HG03159 (cell line): Measurements from ENCODE around the gene BCL2.

ENCODE experiments used
- ATAC-seq: cut with Tn5 transposase; IDR thresholded peaks from one replicate; pipeline ENCODE4 v1.9.1; 2021; ENCODE audit warnings: mild to moderate bottlenecking, moderate library complexity; ENCODE audit not compliant: unreplicated experiment

Gene BCL2

GRCh38 chr18:63312019-63312409 lies 7.6 kb downstream of the BCL2 start:
- no peak for ATAC-seq

GRCh38 chr18:63311118-63312018 lies 8.2 kb downstream of the BCL2 start:
- ATAC-seq, result peak; percentile 75

- ATAC-seq, result no peak
Observed at GRCh38 chr18:63309422-63309821, 10.1 kb downstream of the BCL2 start.

DNA sequence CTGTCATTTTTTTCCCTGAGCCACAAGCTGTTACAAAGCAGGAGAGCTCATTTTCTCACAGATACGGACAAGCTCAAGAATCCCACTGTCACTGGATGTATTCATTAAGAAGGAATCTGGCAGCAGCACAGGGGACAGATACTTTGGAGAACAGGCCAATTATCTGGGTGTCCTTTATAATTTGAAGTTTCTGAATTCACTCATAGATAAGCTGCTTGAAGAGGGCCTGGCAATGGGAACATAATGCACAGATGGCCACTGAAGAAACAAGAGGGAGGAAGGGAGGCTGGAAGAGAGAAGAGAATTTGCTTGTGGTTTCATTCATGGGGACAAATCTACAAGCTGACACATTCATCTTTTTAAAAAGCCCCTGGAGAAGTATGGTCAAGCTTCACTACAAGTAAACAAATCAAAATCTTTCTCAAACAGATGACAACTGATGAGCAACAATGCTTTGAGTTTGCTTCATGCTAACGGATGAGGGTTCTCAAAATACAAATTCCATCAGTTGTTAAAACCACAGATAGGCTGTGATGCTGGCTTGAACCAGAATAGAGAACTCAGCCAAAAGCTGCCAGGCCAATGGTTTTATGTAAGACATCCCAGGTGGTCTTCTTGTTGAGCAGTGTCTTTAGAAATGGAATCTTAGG lies 11.9 kb downstream of the BCL2 start:
- no peak for ATAC-seq

DNA sequence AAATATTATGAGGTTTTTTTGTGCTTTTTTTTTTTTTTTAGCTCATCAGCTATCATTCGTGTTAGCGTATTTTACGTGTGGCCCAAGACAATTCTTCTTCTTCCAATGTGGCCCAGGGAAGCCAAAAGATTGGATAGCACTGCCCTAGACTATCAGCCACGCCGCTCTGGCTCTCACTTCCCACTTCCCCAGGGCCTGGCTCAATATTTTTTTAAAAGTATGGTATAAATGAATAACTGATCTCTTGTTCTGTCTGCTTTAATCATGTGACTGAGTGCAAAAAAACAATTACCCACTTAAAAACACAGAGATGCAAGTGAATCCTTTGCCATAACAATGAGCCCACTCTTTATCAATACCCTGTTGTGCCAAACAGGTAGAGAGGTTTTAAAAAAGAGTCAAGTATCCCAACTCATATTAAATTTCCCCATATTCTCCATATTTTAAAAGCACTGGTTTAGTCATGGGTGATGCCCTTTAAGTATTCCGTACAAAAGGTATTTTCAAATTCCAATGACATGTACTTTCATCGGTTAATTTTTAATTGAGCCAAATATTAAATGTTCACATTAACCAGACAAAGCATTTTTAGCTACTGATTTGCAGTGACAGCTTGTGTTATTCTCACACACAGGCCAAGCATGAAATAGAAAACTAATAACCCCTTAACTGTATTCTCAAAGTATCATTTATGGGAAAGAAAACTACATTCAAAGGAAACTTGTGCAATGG lies 12.6 kb downstream of the BCL2 start:
- ATAC-seq, result no peak

- ATAC-seq, result no peak
Observed at GRCh38 chr18:63306249-63306648, 13.3 kb downstream of the BCL2 start.

GRCh38 chr18:63303547-63303946 lies 16.0 kb downstream of the BCL2 start:
- no peak for ATAC-seq

DNA sequence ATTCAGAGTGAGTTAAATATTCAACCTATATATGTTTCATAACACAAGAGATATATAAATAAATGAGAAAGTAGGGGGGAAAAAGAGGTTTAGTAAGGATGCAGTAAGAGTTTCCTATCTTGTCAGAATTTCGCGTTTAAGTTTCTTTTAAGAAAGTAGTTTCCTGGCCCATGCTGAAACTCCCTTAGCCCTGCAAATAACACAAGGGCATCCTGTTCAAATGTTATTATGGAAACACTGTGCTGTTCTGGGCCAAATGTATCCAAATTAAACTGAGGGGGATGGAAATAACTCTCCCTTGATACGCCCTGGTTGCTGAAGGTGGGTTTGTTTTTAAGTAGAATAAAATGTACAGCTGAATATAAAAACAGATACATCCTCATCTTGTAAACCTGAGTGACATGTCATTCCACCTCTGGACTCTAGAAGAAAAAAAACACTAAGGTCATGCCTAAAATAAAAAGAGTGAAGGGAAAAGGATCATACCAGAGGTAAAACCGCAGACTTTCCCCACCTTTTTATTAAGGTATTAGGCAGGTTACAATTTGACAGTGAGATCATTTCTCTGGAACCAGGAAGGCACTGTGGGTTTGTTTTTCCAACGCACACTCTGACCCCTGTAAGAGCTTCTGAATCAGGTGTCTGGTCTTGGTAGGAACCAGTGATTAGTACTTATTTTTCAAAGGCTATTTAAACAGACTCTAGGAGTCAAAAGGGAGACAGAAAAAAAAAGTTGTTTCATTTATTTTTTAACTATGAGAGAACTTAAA lies 16.7 kb downstream of the BCL2 start:
- no peak for ATAC-seq

- no peak for ATAC-seq
Observed at GRCh38 chr18:63302220-63302619, 17.3 kb downstream of the BCL2 start.

DNA sequence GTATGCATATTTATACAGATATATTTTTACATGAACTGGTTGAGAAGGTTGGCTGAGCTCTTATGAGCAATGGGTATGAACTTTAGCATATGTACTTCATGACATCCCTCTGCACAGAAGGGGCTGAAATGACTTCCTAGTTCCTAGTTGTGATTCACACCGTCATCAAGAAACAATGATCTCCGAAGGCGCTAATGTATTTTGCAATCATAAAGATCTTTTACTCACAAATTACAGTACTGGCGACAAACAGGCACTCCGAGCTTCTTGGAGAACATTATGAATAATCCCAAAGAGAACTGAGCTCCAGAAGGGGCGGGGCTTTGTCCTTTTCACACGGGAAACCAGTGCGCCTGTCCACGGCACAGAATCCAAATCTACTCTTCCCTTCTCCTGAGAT lies 18.1 kb downstream of the BCL2 start:
- no peak for ATAC-seq

DNA sequence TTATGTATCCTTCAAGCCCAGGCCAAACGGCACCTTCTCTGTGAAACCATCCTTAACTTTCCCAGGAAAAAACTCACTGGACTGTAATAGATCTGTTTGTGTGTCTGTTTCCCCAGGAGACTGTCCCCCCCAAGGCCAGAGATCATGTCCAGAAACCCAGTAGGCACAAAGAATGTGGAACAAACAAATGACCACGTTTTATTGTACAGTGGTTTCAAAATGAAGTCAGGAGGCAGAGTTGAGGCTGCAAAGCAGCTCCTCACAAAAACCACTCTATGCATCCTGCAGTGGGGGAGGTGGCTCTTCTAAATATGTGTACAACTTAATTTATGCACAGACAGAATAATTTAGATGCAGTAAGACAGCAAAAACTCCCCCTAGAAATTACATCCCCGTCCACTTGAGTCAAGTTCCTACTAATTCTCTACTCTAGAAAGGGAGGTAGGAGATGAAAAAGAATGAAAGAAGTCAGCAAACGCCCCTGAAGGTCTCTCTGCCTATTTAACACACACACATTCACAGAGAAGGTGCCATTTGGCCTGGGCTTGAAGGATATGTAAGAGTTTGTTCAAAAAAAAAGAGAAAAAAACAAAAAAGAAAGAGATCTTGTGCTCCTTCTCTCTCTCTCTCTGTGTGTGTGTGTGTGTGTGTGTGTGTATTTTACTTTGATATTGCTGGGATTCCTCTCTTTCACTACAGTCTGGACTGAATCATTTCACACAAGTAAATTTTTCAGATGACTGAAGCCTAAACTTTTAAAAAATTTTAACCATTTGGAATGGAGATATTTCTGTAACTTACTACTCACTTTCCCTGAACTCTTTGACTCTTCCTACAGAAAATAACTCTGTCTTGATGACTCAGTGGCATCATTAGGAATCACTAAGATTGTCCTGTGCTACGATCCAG lies 19.5 kb downstream of the BCL2 start:
- ATAC-seq, result peak; percentile 61

GRCh38 chr18:63298400-63299365 lies 20.9 kb downstream of the BCL2 start:
- ATAC-seq, result no peak

GRCh38 chr18:63297687-63298399 lies 21.7 kb downstream of the BCL2 start:
- ATAC-seq, result no peak

- no peak for ATAC-seq
Observed at GRCh38 chr18:63293935-63294334, 25.6 kb downstream of the BCL2 start.

DNA sequence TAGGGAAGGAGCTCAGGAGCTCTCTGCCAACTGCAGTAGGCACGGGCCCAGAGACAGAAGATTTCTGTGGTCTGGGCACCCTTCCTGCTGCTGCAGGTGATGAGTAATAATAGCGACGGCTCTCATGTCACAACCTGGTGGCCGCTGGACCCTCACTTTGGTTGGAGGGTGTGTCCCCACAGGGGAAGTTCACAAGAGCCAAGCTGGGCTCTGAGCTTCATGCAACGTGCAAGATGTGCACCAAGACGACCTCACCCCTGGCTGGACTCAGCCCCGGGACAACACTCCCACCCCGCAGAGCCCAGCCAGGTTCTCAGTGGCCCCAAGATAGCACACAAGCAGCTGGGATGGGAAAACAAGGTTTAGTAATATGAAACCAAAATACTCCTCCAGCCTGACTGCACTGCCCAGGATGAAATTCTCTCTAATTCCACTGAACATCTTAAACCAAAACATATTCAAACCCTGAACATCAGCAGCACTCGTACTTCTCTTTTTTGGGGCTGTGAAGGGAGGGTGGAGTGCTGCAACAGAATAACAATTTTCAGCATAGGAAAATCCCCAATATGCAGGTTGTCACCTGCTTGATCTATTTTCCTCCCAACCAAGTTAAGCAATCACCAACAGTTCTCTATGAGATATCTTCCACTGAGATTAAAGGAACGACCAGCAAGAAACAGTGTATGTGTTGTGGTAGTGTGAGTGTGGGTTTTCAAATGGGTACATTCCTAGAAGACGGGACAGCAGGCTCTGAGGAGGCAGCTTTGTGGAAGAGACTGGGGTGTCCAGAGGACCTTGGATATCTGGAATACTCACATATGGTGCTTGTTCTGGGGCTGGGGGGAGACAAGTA lies 26.5 kb downstream of the BCL2 start:
- ATAC-seq, result peak; percentile 76

- no peak for ATAC-seq
Observed at GRCh38 chr18:63291278-63291677, 28.3 kb downstream of the BCL2 start.

DNA sequence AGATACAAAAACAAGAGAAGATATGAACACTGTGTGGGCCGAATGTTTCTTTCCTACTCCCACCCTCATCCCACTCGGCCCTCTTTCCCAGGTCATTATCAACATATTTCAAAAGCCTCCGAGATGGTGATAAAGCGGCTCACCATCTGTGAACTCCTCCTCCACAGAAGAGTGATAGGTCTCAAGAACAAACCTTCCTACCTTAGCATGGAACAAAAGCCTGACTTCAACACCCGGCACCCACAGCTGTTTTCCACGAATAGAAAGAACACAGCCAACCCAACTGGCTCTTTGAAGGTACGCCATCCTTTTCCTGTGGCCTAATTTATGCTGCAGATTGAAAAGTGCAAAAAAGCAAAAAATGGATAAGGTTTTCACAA lies 28.8 kb downstream of the BCL2 start:
- ATAC-seq, result no peak
